GM12878 (cell line): ENCODE results near the gene PDLIM4. TPM values are rescaled to one million over a fixed set of nuclear protein-coding genes. Genes with fewer than 3 reads are reported as not detected.

Experiments
- ATAC-seq: fragments of 200-7000 bp; cut with Tn5 transposase; 3 replicates; pipeline ENCODE4 v1.9.1; 2020; ENCODE audit warnings: mild to moderate bottlenecking, moderate library complexity
- BruUV-seq: library from RNA; stranded (reverse); fragments of 400-500 nt; replicated peaks from 2 replicates; lab custom pipeline; 2021; lab: Mats Ljungman, UMichigan
- CTCF ChIA-PET: fragments of 300-600 bp; sonication (Branson Sonifier 250); formaldehyde crosslinking; extraction: SDS; loops from one replicate; lab custom pipeline; 2021; ENCODE audit warnings: inconsistent platforms; lab: Yijun Ruan, JAX
- POLR2A ChIA-PET: fragments of 350-600 bp; formaldehyde crosslinking; extraction: SDS; loops from one replicate; lab custom pipeline; 2021; ENCODE audit warnings: inconsistent platforms; lab: Charles Lee
- RAD21 ChIA-PET: fragments of 300-600 bp; sonication (Branson Sonifier 250); formaldehyde crosslinking; loops from one replicate; lab custom pipeline; 2023; ENCODE audit warnings: antibody characterized with exemption; ENCODE audit not compliant: unreplicated experiment; lab: Charles Lee
- SMC1A ChIA-PET: fragments of 300-600 bp; sonication (Branson Sonifier 250); formaldehyde crosslinking; loops from one replicate; lab custom pipeline; 2023; ENCODE audit not compliant: unreplicated experiment, uncharacterized antibody; lab: Charles Lee
- DNase-seq: peaks from one replicate; pipeline ENCODE4 v3.0.0-alpha.2; 2011; ENCODE audit warnings: low read depth, low spot score
- FAIRE-seq: peaks from 3 replicates; lab custom pipeline; 2011; peaks lifted over from hg19 to GRCh38; lab: Jason Lieb, UNC
- H2AFZ ChIP-seq: 2 replicates; pipeline ENCODE4 v1.6.0; 2011; ENCODE audit warnings: low read depth, low read length, control low read depth; ENCODE audit not compliant: control insufficient read depth
- H3K27ac ChIP-seq: 2 replicates; pipeline ENCODE4 v1.5.1; 2011; ENCODE audit warnings: control low read depth; ENCODE audit not compliant: control insufficient read depth, insufficient read depth
- H3K27me3 ChIP-seq, 2 experiments: replicated peaks in 1 of 2; 2 replicates each; pipeline versions ENCODE4 v1.6.0 to v1.6.1; 2011; ENCODE audit warnings: low read length in 1 of 2; ENCODE audit not compliant: control insufficient read depth in 2 of 2, insufficient read depth in 2 of 2
- H3K36me3 ChIP-seq, 2 experiments: 2 replicates each; pipeline ENCODE4 v1.5.1; 2011; ENCODE audit warnings: low read length in 1 of 2; ENCODE audit not compliant: control insufficient read depth in 2 of 2, insufficient read depth in 2 of 2
- H3K4me1 ChIP-seq: 2 replicates; pipeline ENCODE4 v1.6.1; 2011; ENCODE audit warnings: mild to moderate bottlenecking, low read length, moderate library complexity, mixed read lengths; ENCODE audit not compliant: control insufficient read depth, insufficient read depth
- H3K4me2 ChIP-seq: 2 replicates; pipeline ENCODE4 v1.6.0; 2011; ENCODE audit warnings: control low read depth; ENCODE audit not compliant: control insufficient read depth, insufficient read depth
- H3K4me3 ChIP-seq: fragments of 200-600 bp; sonication (generic); 2 replicates; pipeline ENCODE4 v1.5.1; 2016
- H3K79me2 ChIP-seq: 2 replicates; pipeline ENCODE4 v1.6.0; 2011; ENCODE audit warnings: low read length; ENCODE audit not compliant: control insufficient read depth, insufficient read depth
- H3K9ac ChIP-seq: 2 replicates; pipeline ENCODE4 v1.8.0; 2011; ENCODE audit warnings: low read length, control low read depth, mixed read lengths; ENCODE audit not compliant: control insufficient read depth, insufficient read depth
- H3K9me3 ChIP-seq: replicated peaks from 3 replicates; pipeline ENCODE4 v1.5.1; 2011; ENCODE audit warnings: mild to moderate bottlenecking, low read length; ENCODE audit not compliant: control insufficient read depth, insufficient read depth
- H4K20me1 ChIP-seq: 2 replicates; pipeline ENCODE4 v1.6.0; 2011; ENCODE audit not compliant: control insufficient read depth, insufficient read depth
- CHD2 ChIP-seq: IDR thresholded peaks from 2 replicates; pipeline ENCODE4 v1.6.1; 2011; ENCODE audit warnings: low read depth, low read length, improper control_type of control experiment, borderline replicate concordance
- EP300 ChIP-seq, 2 experiments: fragments of 150-350 bp in 1 of 2; IDR thresholded peaks; 2 replicates each; pipeline ENCODE4 v1.6.1; 2011 to 2012; ENCODE audit warnings: low read depth in 2 of 2, low read length in 2 of 2, borderline replicate concordance in 1 of 2, improper control_type of control experiment in 1 of 2, inconsistent platforms in 1 of 2; ENCODE audit not compliant: control insufficient read depth in 1 of 2
- HSF1 ChIP-seq: fragments of 150-350 bp; IDR thresholded peaks from 2 replicates; pipeline ENCODE4 v1.6.1; 2014; ENCODE audit warnings: mild to moderate bottlenecking, low read depth, low read length
- MAX ChIP-seq: IDR thresholded peaks from 2 replicates; pipeline ENCODE4 v1.6.1; 2012; ENCODE audit warnings: low read depth, low read length, improper control_type of control experiment
- MYC ChIP-seq: IDR thresholded peaks from 2 replicates; pipeline ENCODE4 v1.6.1; 2011; ENCODE audit warnings: mild to moderate bottlenecking, low read length, moderate library complexity, inconsistent platforms; ENCODE audit not compliant: insufficient read depth, insufficient replicate concordance, insufficient read length, severe bottlenecking
- RAD21 ChIP-seq: IDR thresholded peaks from 2 replicates; pipeline ENCODE4 v1.6.1; 2011; ENCODE audit warnings: mild to moderate bottlenecking, low read depth, low read length, moderate library complexity; ENCODE audit not compliant: insufficient read depth
- RAD51 ChIP-seq: fragments of 450-650 bp; IDR thresholded peaks from 2 replicates; pipeline ENCODE4 v1.6.1; 2016; ENCODE audit warnings: moderate library complexity, mild to moderate bottlenecking, inconsistent platforms
- SMARCA5 ChIP-seq: fragments of 450-650 bp; IDR thresholded peaks from 2 replicates; pipeline ENCODE4 v1.6.1; 2017; ENCODE audit warnings: mild to moderate bottlenecking
- SREBF1 ChIP-seq: IDR thresholded peaks from 2 replicates; pipeline ENCODE4 v1.6.1; 2012; ENCODE audit warnings: mild to moderate bottlenecking, low read length
- TAF1 ChIP-seq: IDR thresholded peaks from 2 replicates; pipeline ENCODE4 v1.6.1; 2011; ENCODE audit warnings: mild to moderate bottlenecking, low read depth, low read length, borderline replicate concordance
- ZBED1 ChIP-seq: IDR thresholded peaks from 2 replicates; pipeline ENCODE4 v1.6.1; 2016; ENCODE audit warnings: borderline replicate concordance
- ZNF24 ChIP-seq: fragments of 450-650 bp; IDR thresholded peaks from 2 replicates; pipeline ENCODE4 v1.6.1; 2017; ENCODE audit warnings: antibody characterized with exemption, mild to moderate bottlenecking
- WGBS: methylation state at CpG from one replicate; pipeline ENCODE4 v1.1.6; 2016; ENCODE audit warnings: low lambda C conversion rate; ENCODE audit not compliant: insufficient replicate concordance, insufficient coverage; ENCODE audit errors: missing lambda C conversion rate; 5-methylcytosine and 5-hydroxymethylcytosine counted together
- in situ Hi-C: fragments of 300-500 bp; cut with MboI; formaldehyde crosslinking; loops from 9 replicates; pipeline ENCODE4 v1.14.3; 2018; ENCODE audit warnings: mixed read lengths
- intact Hi-C: fragments of 100-400 bp; cut with micrococcal nuclease; formaldehyde crosslinking; loops from one replicate; pipeline ENCODE4 v1.14.2; 2022; ENCODE audit not compliant: unreplicated experiment
- polyA plus RNA-seq, 11 experiments: library from polyadenylated mRNA; depleted of rRNA in 4 of 11; unstranded in 6 of 11; stranded (reverse) in 5 of 11; fragments of >200 nt; fragmentation: Nextera tagmentation in 4 of 11; fragmentation: Illumina TruSeq in 1 of 11; extraction: Ambion mirVana in 4 of 11; extraction: Trizol in 1 of 11; gene quantifications; 1 replicate in 1 of 11; 2 replicates in 10 of 11; pipeline versions ENCODE4 v1.2.1 to v1.2.3, GENCODE V29; 2011 to 2016; ENCODE audit warnings: inconsistent platforms in 2 of 11, missing spikeins in 2 of 11, low read depth in 1 of 11
- total RNA-seq, 4 experiments: library from RNA; depleted of rRNA in 3 of 4; stranded (reverse); fragments of >200 nt in 3 of 4; fragmentation: Illumina TruSeq in 1 of 4; extraction: Trizol in 1 of 4; gene quantifications; 2 replicates each; pipeline versions ENCODE4 v1.2.1 to v1.2.3, GENCODE V29; 2013 to 2021

PDLIM4 gene
- total and polyA plus RNA-seq, 10 of the 15 experiments (the other 5 are each of a cell fraction or from before 2014, with no cell fraction given), result 0.13 to 1.7 (median 0.39) TPM; not detected in 3

- WGBS, result 47% methylated on average over 3 of the region's 3 CpGs
These were observed 22.2 kb upstream of the PDLIM4 start for GRCh38 chr5:132235340-132235739.

More at GRCh38 chr5:132235340-132235739, 22.2 kb upstream of the PDLIM4 start:
- ATAC-seq (no peak), DNase-seq (no peak), FAIRE-seq (no peak)
- Histone ChIP-seq H3K4me2 (no peak overlapping the region), H3K36me3 (no peaks in the 10 kb centered on the region), H2AFZ (no peak overlapping the region), H3K27me3 (no peaks in the 10 kb centered on the region), H3K27ac (no peak overlapping the region), H3K4me3 (no peak overlapping the region), H3K79me2 (no peaks in the 10 kb centered on the region), H4K20me1 (no peaks in the 10 kb centered on the region), H3K9me3 (no peaks in the 10 kb centered on the region; the same call in 2 of the 3 replicates), H3K4me1 (no peaks in the 10 kb centered on the region), H3K9ac (no peak overlapping the region)
- in situ Hi-C loops, result loop anchor here (10.0 kb wide), 1 partner anchor 269 kb away; no protein-coding TSS in a partner anchor
- no TSS peak for BruUV-seq
- RAD21 ChIA-PET, result interaction anchor here (1.2 to 2.7 kb wide), 4 partner anchors 28 to 158 kb away, joined by 3 to 9 read pairs (median 4); partner anchors contain the start of gene SLC22A5
- POLR2A ChIA-PET, result interaction anchor here (0.6 to 0.7 kb wide), 2 partner anchors 200 to 255 kb away, joined by 3 read pairs; partner anchors contain the start of gene IRF1
- CTCF ChIA-PET, result interaction anchor here (0.5 to 5.9 kb wide), 13 partner anchors 16 to 452 kb away, joined by 3 to 66 read pairs (median 4); partner anchors contain the start of genes SLC22A4 and SLC22A5
- intact Hi-C loops, result loop anchor here (5.0 kb wide), 1 partner anchor 152 kb away; no protein-coding TSS in a partner anchor
- SMC1A ChIA-PET, result interaction anchor here (0.7 to 1.7 kb wide), 9 partner anchors 9 to 582 kb away, joined by 3 to 5 read pairs (median 3); no protein-coding TSS in a partner anchor
- TF ChIP-seq MAX (no peak), RAD21 (no peak), CHD2 (no peak), MYC (no peak), ZBED1 (no peak), EP300 (IDR thresholded peaks at IDR 0.05; ENCODE audit: borderline replicate concordance in 1 of 2, control insufficient read depth in 1 of 2, low read depth in 2 of 2, low read length in 2 of 2) (no peak), SMARCA5 (no peak), SREBF1 (no peak), HSF1 (no peak), TAF1 (no peak), RAD51 (no peak), ZNF24 (no peak)
